ENCODE results near the gene CBFA2T2.

CBFA2T2 gene

GRCh38 chr20:33612001-33612400, 122.1 kb downstream of the CBFA2T2 start:
- H3K4me3 ChIP-seq (ENCODE audit: low read length) = no peak overlapping the region
- DNase-seq (ENCODE audit: low read depth) = no peak
- no peak for TF ChIP-seq CTCF (conservative IDR thresholded peaks at IDR 0.05; ENCODE audit: low read depth, low read length)

GRCh38 chr20:33621717-33622400, 132.0 kb downstream of the CBFA2T2 start:
- no peak for DNase-seq (ENCODE audit: low read depth)
- no peak overlapping the region for H3K4me3 ChIP-seq (ENCODE audit: low read length)
- no peak for TF ChIP-seq CTCF (conservative IDR thresholded peaks at IDR 0.05; ENCODE audit: low read depth, low read length)

GRCh38 chr20:33622705-33623365, 132.9 kb downstream of the CBFA2T2 start:
- DNase-seq (ENCODE audit: low read depth) = no peak
- no peak overlapping the region for H3K4me3 ChIP-seq (ENCODE audit: low read length)
- no peak for TF ChIP-seq CTCF (conservative IDR thresholded peaks at IDR 0.05; ENCODE audit: low read depth, low read length)

- no peak overlapping the region for H3K4me3 ChIP-seq (ENCODE audit: low read length)
- DNase-seq (ENCODE audit: low read depth) = no peak
- TF ChIP-seq CTCF (conservative IDR thresholded peaks at IDR 0.05; ENCODE audit: low read depth, low read length) = no peak
These were observed 134.5 kb downstream of the CBFA2T2 start for GRCh38 chr20:33624399-33624798.

GRCh38 chr20:33626190-33626589, 136.3 kb downstream of the CBFA2T2 start:
- no peak for TF ChIP-seq CTCF (conservative IDR thresholded peaks at IDR 0.05; ENCODE audit: low read depth, low read length)

GRCh38 chr20:33627577-33628216, 137.8 kb downstream of the CBFA2T2 start:
- DNase-seq (ENCODE audit: low read depth) = no peak
- no peak for TF ChIP-seq CTCF (conservative IDR thresholded peaks at IDR 0.05; ENCODE audit: low read depth, low read length)
- H3K4me3 ChIP-seq (ENCODE audit: low read length) = no peak overlapping the region

More at GRCh38 chr20:33626190-33626589, 136.3 kb downstream of the CBFA2T2 start:
- H3K4me3 ChIP-seq (ENCODE audit: low read length) = no peak overlapping the region
- DNase-seq (ENCODE audit: low read depth) = no peak

All from retinal pigment epithelial cell (primary cell).